ENCODE data around the gene CD4. TPM values are rescaled to one million over a fixed set of nuclear protein-coding genes. Genes with fewer than 3 reads are reported as not detected.

Gene CD4
- total and polyA plus RNA-seq, 2 of the 4 experiments (the other 2 are of a cell fraction) = 5.7 to 15.0 TPM

DNA sequence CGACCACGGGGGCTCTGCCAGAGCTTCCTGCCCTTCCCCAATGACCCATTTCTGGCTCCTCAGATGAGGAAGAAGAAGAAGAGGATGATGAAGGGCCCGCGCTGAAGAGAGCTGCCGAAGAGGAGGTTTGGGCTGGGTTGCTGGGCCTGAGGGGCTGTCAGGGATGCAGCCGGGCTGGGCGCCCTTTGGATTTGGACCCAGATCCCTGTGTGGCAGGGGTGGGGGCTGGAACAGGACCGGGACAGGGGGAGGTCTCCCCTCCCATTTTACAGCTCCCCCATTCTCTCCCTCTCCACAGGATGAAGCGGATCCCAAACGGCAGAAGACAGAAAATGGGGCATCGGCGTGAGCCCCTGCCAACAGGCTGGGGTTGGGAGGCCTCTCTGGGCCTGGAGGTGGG, 19.2 kb upstream of the CD4 start:
- dilution Hi-C loops (cut with HindIII; ENCODE audit: low sequenced_read_pairs, unreplicated experiment) = no loop called here
- no peak overlapping the region for H2BK120ac ChIP-seq (ENCODE audit: low read depth, low read length)
- CTCF ChIA-PET = no interaction called here

More for the DNA sequence above, 19.2 kb upstream of the CD4 start:
- Histone ChIP-seq H3K9ac (ENCODE audit: low read depth, low read length) (no peak overlapping the region), H2AK9ac (replicated peaks; ENCODE audit: low read depth, low read length, poor library complexity) (no peak overlapping the region), H3K4me3 (ENCODE audit: insufficient read depth, low read depth, low read length) (no peak overlapping the region), H3K9me1 (ENCODE audit: insufficient read depth, low read length) (peaks cover 17% of the 10 kb centered on the region), H3K4me2 (ENCODE audit: low read depth, low read length) (no peak overlapping the region), H3K9me3 (ENCODE audit: control insufficient read depth, insufficient read depth, low read length) (no peaks in the 10 kb centered on the region), H3K18ac (ENCODE audit: low read depth, low read length) (no peak overlapping the region), H3K4ac (ENCODE audit: low read depth, low read length) (no peak overlapping the region), H4K5ac (ENCODE audit: low read depth, low read length) (no peak overlapping the region), H3K27ac (ENCODE audit: insufficient read depth, low read length) (no peak overlapping the region), H3K4me1 (ENCODE audit: control insufficient read depth, insufficient read depth, low read length) (peaks cover 20% of the 10 kb centered on the region), H2BK15ac (ENCODE audit: low read depth, low read length) (no peak overlapping the region), H3K23ac (ENCODE audit: low read depth, low read length) (no peak overlapping the region), H4K20me1 (ENCODE audit: insufficient read depth, low read length) (peaks cover 35% of the 10 kb centered on the region), H3K27me3 (ENCODE audit: control insufficient read depth, insufficient read depth, low read length) (no peaks in the 10 kb centered on the region), H3K14ac (replicated peaks; ENCODE audit: low read depth, low read length) (no peak overlapping the region), H2AK5ac (ENCODE audit: low read depth, low read length) (no peak overlapping the region), H4K8ac (ENCODE audit: low read depth in 2 of 2, low read length in 2 of 2) (no peak overlapping the region), H4K91ac (ENCODE audit: insufficient read depth, low read depth, low read length) (no peak overlapping the region), H2BK5ac (ENCODE audit: low read depth, low read length, poor library complexity, severe bottlenecking) (no peak overlapping the region), H3K56ac (ENCODE audit: extremely low read depth, insufficient read depth, low read length) (no peak overlapping the region), H2AFZ (replicated peaks; ENCODE audit: low read length, poor library complexity) (no peak overlapping the region), H2BK20ac (ENCODE audit: low read depth, low read length) (no peak overlapping the region), H3K36me3 (ENCODE audit: control insufficient read depth, insufficient read depth, low read length) (peaks cover 17% of the 10 kb centered on the region), H3K79me1 (ENCODE audit: low read depth in 1 of 2, low read length in 2 of 2) (peaks cover 15 to 51% of the 10 kb centered on the region in 2 experiments)
- in situ Hi-C loops (cut with MboI; ENCODE audit: low sequenced_read_pairs) = no loop called here
- POLR2A ChIA-PET (ENCODE audit: unreplicated experiment) = no interaction called here
- no peak for TF ChIP-seq MAZ (IDR thresholded peaks at IDR 0.05; ENCODE audit: borderline replicate concordance, low read depth, low read length)
- TF ChIP-seq, protein P1, sequence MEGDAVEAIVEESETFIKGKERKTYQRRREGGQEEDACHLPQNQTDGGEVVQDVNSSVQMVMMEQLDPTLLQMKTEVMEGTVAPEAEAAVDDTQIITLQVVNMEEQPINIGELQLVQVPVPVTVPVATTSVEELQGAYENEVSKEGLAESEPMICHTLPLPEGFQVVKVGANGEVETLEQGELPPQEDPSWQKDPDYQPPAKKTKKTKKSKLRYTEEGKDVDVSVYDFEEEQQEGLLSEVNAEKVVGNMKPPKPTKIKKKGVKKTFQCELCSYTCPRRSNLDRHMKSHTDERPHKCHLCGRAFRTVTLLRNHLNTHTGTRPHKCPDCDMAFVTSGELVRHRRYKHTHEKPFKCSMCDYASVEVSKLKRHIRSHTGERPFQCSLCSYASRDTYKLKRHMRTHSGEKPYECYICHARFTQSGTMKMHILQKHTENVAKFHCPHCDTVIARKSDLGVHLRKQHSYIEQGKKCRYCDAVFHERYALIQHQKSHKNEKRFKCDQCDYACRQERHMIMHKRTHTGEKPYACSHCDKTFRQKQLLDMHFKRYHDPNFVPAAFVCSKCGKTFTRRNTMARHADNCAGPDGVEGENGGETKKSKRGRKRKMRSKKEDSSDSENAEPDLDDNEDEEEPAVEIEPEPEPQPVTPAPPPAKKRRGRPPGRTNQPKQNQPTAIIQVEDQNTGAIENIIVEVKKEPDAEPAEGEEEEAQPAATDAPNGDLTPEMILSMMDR (conservative IDR thresholded peaks at IDR 0.05; ENCODE audit: low read depth, low read length) = no peak
- TF ChIP-seq MXI1 (IDR thresholded peaks at IDR 0.05; ENCODE audit: borderline replicate concordance, low read depth, low read length) = no peak
- TF ChIP-seq POLR2A (IDR thresholded peaks at IDR 0.05; ENCODE audit: low read depth, low read length) = no peak
- TF ChIP-seq FOS (IDR thresholded peaks at IDR 0.05; ENCODE audit: low read depth, low read length) = no peak
- no peak for TF ChIP-seq CHD1 (IDR thresholded peaks at IDR 0.05; ENCODE audit: low read depth, low read length)
- no peak for TF ChIP-seq CEBPB (IDR thresholded peaks at IDR 0.05; ENCODE audit: low read depth, low read length)
- no peak for TF ChIP-seq SMC3 (IDR thresholded peaks at IDR 0.05; ENCODE audit: low read depth, low read length)
- TF ChIP-seq BHLHE40 (IDR thresholded peaks at IDR 0.05; ENCODE audit: low read depth, low read length) = no peak
- no peak for TF ChIP-seq RCOR1 (IDR thresholded peaks at IDR 0.05; ENCODE audit: insufficient replicate concordance, low read length)
- TF ChIP-seq RAD21 (IDR thresholded peaks at IDR 0.05; ENCODE audit: low read length) = no peak
- TF ChIP-seq MAFK (IDR thresholded peaks at IDR 0.05; ENCODE audit: low read depth, low read length) = no peak
- no peak for TF ChIP-seq ELK1 (IDR thresholded peaks at IDR 0.05; ENCODE audit: borderline replicate concordance, low read depth, low read length)
- intact Hi-C loops (cut with micrococcal nuclease) = no loop called here
- ATAC-seq (ENCODE audit: low read depth) = no peak
- DNase-seq = no peak
- BruUV-seq (replicated peaks) = TSS peak; percentile 96
- WGBS, 2 experiments (ENCODE audit: extremely low coverage in 2 of 2, insufficient read length in 1 of 2) = no CpG with 5 or more reads among the region's 12 CpGs
